GM19025 (cell line): Measurements from ENCODE around the gene MGAT4B.

ENCODE experiments used
- ATAC-seq: cut with Tn5 transposase; IDR thresholded peaks from one replicate; pipeline ENCODE4 v1.9.1; 2021; ENCODE audit warnings: mild to moderate bottlenecking, low read depth, moderate library complexity; ENCODE audit not compliant: unreplicated experiment

MGAT4B gene

DNA sequence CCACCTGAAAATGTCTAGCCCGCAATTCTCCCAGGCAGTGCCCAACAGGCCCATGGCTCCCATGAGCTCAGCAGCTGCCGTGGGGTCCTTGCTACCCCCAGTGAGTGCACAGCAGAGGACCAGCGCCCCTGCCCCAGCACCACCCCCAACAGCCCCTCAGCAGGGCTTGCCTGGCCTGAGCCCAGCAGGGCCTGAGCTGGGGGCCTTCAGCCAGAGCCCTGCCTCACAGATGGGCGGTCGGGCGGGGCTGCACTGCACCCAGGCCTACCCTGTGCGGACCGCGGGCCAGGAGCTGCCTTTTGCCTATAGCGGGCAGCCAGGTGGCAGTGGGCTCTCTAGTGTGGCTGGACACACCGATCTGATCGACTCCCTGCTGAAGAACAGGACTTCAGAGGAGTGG, 32.2 kb downstream of the MGAT4B start:
- ATAC-seq: no peak

DNA sequence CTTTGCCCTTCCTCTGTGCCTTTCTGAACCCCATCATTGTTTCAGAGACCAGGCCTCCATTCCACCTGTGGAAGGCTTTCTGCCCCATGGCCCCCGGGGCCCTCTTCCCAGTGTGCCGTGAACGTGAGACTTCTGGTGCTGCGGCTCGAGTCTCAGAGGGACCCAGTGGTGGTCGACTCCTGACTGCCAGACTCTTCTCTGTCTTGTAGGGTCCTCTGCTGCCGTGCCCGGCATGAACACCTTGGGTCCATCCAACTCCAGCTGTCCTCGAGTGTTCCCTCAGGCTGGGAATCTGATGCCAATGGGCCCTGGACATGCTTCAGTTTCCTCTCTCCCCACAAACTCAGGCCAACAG, 33.0 kb downstream of the MGAT4B start:
- ATAC-seq: no peak

DNA sequence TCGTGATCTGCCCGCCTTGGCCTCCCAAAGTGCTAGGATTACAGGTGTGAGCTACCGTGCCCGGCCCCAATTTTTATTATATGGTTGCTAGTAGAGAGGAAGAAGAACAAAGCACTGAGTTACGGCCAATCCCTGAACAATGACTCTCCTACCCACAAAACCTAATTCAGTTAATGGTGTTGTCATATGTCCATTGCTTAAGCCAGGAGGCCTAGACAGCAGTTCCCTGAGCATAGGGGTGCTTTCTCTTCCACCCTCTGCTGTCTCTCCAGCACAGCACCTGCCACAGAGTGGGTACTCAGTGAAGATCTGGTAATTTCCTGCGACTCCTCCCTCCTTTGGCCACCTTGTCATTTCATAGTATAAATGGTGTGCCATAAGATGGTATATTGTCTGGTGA, 34.3 kb downstream of the MGAT4B start:
- ATAC-seq: no peak

DNA sequence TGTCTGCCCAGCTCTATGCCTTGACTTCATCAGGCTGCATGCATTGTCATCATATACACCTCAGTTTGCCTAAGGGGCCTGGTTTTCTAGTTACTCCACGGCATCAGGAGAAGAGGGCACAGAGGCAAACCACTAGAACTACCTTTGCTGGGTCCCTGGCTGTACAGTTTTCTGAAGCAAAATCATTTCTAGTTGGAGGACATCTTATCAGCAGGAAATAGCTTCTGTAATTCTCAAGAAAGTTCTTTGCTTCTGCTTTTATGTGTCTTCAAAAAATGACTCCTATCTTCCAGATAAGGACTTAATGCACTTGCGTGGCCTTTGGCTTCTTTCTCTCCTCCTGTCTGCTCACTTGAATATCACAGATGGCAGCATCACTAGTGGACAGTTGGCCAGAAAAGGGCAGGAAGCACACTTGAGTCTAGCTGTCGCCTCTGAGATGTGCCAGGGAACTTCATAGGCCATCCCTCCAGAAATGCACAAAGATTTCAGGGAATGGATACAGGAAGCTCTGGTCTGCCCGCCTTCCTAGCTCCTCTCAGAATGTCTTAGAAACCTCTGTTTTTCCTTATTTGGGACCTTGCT, 35.3 kb downstream of the MGAT4B start:
- ATAC-seq: no peak

DNA sequence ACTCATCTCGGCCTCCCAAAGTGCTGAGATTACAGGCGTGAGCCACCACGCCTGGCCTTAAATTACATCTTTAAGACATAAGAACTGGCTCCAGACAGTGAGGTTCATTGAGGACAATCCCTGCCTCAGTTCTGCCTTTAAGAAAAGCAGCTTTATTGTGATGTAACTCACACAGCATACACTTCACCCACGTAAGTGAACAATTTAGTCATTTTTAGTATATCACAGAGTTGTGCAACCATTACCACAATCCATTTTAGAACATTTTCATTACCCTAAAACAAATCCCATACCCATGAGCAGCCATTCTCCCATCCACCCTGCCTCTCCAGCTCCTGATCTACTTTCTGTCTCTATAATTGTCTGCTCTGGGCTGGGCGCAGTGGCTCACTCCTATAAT, 36.9 kb downstream of the MGAT4B start:
- no peak for ATAC-seq

DNA sequence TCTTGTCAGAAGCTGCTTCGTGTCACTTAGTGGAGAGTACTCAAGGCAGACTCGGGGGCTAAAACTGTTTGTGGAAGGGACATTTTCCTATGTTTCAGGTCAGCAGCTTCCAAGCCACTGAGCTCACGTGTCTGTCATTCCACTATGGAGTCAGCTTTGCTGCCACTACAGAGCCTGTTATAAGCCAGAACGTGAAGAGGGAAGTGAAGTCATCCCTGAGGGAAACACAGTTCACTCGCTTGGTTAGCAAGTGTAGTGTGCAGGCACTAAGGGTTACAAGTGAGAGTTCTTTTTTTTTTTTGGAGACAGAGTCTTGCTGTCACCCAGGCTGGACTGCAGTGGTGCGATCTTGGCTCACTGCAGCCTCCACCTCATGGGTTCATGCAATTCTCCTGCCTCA, 37.4 kb downstream of the MGAT4B start:
- no peak for ATAC-seq

DNA sequence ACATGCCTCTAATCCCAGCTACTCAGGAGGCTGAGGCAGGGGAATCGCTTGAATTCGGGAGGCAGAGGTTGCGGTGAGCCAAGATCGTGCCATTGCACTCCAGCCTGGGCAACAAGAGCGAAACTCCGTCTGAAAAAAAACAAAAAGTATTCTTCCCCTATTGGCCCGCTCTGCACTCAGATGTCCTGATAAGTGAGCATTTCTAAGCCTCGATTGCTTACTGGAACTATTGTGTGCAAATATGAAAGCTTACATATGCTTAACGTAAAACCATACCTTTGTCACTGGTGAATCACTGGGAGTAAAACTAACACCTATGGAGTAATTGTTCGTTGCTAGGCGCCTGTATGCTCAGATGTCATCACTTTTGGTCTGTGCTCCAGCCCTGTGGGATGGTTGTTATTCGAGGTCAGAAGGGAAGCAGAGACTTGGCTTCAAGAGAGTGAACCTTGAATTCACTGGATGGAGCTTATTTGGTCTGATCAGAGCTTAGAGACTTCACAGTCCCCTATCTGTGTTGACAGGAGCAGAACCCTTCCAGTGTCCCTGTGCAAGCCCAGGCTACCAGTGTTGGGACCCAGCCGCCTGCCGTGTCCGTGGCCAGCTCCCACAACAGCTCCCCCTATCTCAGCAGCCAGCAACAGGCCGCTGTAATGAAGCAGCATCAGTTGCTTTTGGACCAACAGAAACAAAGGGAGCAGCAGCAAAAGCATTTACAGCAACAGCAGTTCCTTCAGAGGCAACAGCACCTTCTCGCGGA, 38.2 kb downstream of the MGAT4B start:
- no peak for ATAC-seq

DNA sequence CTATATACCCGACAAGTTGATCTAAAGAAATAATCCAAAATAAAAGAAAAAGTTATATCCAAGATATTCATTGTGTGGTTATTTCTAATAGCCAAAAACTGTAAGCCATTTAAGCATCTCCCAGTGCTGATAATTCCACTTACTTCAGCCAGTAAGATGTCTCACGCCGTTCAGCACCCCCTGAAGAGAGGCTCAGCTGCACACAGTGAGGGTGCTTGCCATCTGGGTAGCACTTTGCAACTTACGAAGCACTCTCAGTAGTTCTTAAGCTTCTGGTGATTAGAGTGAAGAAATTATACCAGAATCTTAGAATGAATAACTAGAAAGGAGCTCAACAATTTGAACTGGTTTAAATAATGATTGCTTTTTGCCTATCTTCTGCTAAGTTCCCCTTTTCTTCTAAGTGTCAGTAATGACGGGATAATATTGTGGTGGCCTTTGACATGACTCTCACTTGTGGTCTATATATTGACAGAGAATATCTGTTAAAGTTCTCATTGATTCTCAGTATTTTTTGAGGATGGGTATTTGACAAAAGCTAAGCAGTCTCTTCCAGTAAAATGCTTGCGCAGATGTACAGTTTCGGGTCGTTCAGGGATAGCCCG, 39.1 kb downstream of the MGAT4B start:
- ATAC-seq: no peak

DNA sequence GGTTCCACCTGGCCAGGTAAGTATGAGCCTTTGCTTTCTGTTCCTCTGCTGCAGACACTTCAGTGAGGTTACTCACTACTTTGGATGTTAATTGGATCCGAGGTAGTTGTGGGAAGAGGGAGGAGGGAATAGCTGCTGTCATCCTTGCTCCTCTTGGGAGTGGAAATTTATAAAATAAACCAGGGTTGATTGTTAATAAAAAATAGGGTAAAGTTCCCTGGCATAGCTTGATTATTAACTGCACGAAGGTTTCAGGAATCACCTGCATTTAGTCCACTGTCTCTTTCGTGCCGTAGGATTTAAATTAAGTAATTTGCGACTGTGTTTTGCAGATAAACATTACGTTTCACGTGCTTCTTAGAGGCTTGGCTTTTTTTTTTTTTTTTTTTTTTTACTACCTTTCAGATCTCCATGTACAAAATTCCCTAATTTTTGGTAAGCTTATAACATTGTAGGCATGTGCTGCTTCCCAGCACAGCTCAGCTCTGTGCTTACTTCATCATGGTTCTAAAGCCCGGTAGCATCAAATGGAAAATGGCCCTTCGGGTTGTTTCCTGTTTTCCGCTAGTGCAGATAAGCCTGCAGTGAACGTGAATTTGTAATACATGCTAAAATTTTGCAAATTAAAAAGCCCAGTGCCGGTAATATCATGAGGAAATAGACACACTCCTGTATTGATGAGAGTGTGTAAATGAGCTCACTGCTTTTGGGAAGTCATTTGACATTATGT, 39.8 kb downstream of the MGAT4B start:
- no peak for ATAC-seq

DNA sequence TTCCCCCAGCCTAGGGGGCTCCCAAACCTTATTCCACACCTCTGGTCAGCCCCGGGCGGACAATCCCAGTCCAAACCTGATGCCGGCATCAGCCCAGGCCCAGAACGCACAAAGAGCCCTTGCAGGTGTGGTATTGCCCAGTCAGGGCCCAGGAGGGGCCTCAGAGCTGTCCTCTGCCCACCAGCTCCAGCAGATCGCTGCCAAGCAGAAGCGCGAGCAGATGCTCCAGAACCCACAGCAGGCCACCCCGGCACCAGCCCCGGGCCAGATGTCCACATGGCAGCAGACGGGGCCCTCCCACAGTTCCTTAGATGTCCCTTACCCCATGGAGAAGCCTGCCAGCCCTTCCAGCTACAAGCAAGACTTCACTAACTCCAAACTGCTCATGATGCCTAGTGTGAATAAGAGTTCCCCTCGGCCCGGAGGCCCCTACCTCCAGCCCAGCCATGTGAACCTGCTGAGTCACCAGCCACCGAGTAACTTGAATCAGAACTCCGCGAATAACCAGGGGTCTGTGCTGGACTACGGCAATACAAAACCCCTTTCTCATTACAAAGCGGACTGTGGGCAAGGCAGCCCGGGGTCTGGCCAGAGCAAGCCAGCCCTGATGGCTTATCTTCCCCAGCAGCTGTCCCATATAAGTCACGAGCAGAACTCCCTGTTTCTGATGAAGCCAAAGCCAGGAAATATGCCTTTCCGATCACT, 40.5 kb downstream of the MGAT4B start:
- ATAC-seq: no peak

DNA sequence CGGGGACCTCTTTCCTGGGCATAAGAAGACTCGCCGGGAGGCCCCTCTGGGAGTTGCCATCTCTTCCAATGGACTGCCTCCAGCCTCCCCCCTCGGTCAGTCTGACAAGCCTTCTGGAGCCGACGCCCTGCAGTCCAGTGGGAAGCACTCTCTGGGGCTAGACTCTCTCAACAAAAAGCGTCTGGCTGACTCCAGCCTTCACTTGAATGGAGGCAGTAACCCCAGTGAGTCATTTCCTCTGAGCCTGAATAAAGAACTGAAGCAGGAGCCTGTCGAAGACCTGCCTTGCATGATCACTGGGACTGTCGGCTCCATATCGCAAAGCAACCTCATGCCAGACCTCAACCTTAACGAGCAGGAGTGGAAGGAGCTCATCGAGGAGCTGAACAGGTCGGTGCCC, 41.3 kb downstream of the MGAT4B start:
- no peak for ATAC-seq

DNA sequence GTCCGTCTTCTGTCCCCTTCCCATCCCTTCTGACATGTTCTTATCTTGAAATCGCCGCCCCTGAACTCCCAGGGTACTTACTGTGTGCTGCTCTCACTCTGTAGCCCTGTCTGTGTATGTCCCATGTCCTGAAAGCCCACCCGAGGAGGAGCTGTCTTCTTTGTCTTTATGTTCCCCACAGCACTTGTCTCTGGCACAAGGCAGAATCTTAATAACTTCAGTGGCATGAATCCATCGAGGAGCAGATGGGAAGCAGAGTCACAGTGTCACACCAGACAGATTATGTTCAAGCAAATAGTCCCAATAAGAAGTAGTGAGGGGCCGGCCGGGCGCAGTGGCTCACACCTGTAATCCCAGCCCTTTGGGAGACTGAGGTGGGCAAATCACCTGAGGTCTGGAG, 42.6 kb downstream of the MGAT4B start:
- no peak for ATAC-seq

DNA sequence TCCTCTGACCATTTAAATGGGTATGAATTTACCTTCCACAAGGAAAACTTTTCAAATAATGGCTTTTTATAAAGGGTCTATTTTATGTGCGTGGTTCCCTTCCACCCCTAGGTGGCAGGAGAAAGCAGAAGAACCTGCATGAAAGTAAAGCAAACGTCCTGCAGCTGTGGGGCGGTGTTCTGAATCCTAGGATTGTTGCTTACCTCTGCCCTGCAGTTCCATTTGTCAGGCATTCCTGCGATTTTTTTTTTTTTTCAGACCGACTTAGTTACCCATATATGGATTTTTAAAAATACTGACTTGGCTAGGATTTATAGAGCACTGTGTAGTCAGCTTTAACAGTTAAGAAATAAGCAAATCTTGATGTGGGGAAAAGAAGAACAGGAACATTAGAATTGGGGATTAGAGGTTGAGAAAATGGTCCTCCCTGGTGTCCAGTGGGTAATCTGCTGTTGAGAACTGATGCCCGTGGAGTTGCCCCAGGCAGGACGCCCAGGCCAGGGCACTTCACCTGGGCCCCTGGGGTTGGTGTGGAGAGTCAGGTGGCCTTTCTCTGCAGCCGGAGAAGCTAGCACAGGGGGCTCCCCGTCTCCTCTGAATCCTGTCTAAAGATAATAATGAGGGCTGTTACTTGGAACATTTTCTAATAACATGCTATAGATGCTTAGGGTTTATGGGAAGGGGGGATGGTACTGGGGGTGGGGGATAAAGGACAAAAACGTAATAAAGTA, 43.3 kb downstream of the MGAT4B start:
- no peak for ATAC-seq

DNA sequence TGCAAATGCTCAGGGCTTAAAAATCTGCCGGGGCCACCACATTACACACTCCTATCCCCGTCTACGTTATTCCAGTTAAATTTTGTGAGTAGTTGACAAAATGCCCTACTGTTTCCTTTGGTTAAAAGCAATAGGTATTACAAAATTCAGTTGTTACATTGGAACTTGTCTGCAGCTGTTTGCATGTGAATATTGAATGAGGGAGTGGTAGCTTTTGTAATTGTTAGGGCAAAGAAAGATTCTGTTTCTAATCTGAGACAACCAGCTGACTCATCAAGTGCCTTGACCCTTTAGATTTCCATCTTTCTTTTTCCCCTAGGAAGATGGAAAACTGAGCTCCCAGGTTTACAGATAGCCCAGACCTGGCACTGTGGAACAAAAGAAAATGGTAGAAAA, 43.9 kb downstream of the MGAT4B start:
- ATAC-seq: no peak

DNA sequence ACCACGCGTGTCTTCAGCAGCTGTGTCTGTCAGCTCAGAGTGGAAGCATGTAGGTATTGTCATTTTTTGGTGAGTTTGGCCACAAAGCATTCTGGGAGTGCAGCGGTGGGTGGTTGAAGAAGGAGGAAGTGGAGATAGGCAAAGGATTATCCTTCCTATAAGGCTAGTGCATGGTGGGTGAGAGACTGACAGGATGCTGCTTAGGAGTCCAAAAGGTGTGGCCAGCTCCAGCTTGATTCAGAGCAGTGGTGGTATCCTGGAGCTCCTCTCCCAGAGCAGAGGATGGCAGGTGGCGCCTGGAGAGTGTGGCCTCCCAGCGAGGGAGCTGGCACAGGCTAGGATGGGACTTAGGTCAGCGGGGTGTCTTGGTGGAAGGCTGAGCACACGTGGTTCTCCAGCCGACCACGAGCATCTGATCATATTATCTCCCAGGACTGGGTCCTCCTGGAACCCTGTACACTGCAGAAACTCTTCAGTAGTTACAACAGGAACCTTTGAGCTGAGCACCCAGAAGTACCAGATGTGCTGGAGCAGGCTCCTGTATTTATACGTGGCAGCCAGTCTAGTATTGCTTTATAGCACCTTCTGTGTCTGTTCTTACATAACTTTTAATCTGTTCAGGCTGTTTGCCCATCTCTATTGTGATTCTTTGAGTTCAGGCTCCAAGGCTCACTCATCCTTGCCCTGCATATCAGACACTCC, 44.4 kb downstream of the MGAT4B start:
- no peak for ATAC-seq

DNA sequence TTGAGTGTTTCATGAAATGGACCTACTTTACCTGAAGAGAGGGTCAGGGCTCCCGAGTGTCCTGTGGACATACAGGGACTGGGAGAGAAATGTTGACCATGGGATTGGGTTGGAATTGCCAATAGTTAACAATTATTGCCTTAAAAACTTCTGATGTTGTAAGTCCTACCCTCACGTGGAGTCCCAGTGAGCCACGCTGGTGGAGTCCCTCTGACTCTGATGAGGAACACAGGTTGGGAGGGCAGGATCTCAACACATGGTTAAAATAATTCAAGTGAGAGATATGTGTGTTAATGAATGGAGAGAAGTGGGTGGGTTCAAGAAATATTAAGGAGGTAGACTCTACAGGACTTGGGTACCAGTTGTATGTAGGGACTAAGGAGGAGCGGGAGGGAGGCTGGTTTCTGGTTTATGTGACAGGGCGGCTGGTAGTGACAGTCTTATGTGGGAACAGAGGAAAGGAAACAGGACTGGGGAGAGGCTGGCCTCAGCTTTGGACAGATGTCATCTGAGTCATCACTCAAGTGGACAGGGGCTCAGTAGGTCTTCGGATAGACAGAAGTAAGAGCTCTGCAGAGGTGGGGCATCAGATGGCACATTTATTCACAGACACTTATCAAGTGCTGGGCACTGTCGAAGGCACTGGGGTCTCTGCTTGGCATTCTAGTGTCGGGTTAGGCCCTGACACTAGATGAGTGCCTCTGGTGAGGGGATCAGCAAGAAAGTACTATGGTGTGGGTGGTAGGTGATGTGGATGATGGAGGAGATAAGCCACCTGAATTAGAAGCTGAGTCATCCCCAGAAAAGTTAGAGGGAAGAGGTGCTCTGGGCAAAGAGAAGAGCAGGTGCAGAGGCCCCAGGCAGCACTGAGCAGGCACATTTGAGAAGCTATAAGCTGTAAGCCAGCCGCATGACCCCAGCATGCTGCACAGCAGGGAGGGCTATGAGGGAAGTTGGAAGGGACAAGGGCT, 46.8 kb downstream of the MGAT4B start:
- no peak for ATAC-seq

DNA sequence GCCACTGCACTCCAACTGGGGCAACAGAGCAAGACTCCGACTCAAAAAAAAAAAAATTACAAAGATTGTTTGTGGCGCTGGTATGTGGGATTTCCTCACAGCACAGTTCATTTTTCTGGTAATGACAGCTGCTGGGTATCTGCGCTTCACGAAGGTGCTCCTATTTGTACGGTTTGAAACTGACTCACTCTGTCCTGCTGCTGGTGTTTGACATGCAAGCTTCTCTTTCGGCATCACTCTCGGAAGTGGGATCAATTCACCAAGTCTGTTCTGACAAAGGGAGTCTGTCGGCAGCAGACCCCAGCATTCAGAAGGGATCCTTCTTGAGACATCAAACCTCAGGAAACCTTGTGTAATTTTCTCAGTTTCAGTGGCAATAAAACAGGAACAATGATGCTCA, 47.7 kb downstream of the MGAT4B start:
- no peak for ATAC-seq

DNA sequence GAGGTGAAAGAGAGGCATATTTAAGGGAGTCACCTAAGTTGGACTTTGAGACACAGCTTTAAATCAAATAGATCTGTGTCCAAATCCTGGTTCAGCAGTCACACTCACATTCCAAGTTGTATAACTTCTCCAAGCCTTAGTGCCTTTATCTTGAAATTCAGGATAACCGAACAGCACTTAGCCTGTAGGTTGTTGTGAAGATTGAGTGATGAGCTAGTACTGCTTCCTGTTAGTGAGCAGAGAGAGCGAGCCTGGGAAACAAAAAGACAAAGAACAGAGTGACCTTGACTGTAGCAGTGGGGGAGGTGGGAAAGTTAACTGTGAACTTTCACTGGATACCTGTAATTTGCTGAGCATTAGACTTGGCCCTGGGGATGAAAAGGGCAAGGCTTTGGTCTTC, 51.6 kb downstream of the MGAT4B start:
- no peak for ATAC-seq

DNA sequence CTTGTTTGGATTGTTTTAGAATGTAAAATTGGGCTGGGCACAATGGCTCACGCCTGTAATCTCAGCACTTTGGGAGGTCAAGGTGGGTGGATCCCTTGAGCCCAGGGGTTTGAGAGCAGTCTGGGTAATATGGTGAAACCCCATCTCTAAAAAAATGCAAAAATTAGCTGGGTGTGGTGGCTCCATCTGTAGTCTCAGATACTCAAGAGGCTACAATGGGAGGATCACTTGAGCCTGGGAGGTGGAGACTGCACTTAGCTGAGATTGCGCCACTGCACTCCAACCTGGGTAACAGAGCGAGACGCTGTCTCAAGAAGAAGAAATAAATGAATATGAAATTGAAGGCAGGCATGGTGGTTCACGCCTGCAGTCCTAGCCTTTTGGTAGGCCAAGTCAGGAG, 52.7 kb downstream of the MGAT4B start:
- ATAC-seq: no peak
